HepG2 (cell line): ENCODE results near the gene C19orf38. TPM values are rescaled to one million over a fixed set of nuclear protein-coding genes. Genes with fewer than 3 reads are reported as not detected.
A peak's percentile ranks its signal among the peaks of the same experiment; 100 is the strongest.

Source experiments
- ATAC-seq: fragments of 200-7000 bp; cut with Tn5 transposase; 3 replicates; pipeline ENCODE4 v1.9.1; 2020; ENCODE audit warnings: mild to moderate bottlenecking, moderate library complexity
- BruUV-seq: library from RNA; stranded (reverse); fragments of 400-500 nt; replicated peaks from 2 replicates; lab custom pipeline; 2021; lab: Mats Ljungman, UMichigan
- CTCF ChIA-PET: fragments of 300-600 bp; formaldehyde crosslinking; extraction: SDS; loops from one replicate; lab custom pipeline; 2021; ENCODE audit warnings: low total read pairs, inconsistent platforms, low intra/inter-chr PET ratio; lab: Yijun Ruan, JAX
- POLR2A ChIA-PET: fragments of 350-600 bp; sonication (Branson Sonifier 250); formaldehyde crosslinking; loops from one replicate; lab custom pipeline; 2020; ENCODE audit warnings: antibody characterized with exemption, inconsistent platforms; lab: Yijun Ruan, JAX
- DNase-seq: peaks from one replicate; pipeline ENCODE4 v3.0.0-alpha.2; 2015; ENCODE audit warnings: low spot score
- FAIRE-seq: peaks from 3 replicates; lab custom pipeline; 2011; peaks lifted over from hg19 to GRCh38; lab: Jason Lieb, UNC
- H2AFZ ChIP-seq: one replicate; pipeline ENCODE4 v1.6.1; 2011; ENCODE audit warnings: low read length, inconsistent platforms
- H3K27ac ChIP-seq: fragments of 300-600 bp; 3 replicates; pipeline ENCODE4 v1.8.0; 2011; ENCODE audit warnings: mixed run types, mild to moderate bottlenecking, mixed read lengths, low read length, inconsistent platforms; ENCODE audit not compliant: insufficient read depth; ENCODE audit errors: extremely low read length
- H3K27me3 ChIP-seq, 2 experiments: fragments of 200-600 bp in 1 of 2; 2 replicates in 1 of 2; 3 replicates in 1 of 2; pipeline versions ENCODE4 v1.6.0 to v1.8.0; 2011; ENCODE audit warnings: low read length in 2 of 2, mild to moderate bottlenecking in 2 of 2, moderate library complexity in 2 of 2, inconsistent platforms in 1 of 2; ENCODE audit not compliant: insufficient read depth in 2 of 2, control insufficient read depth in 1 of 2
- H3K36me3 ChIP-seq, 2 experiments: fragments of 200-600 bp in 1 of 2; replicated peaks in 1 of 2; 2 replicates in 1 of 2; 3 replicates in 1 of 2; pipeline versions ENCODE4 v1.5.1 to v1.8.0; 2011; ENCODE audit warnings: low read length in 2 of 2, inconsistent platforms in 1 of 2; ENCODE audit not compliant: insufficient read depth in 2 of 2, control insufficient read depth in 1 of 2
- H3K4me1 ChIP-seq: 2 replicates; pipeline ENCODE4 v1.5.1; 2012; ENCODE audit warnings: low read length, inconsistent platforms; ENCODE audit not compliant: insufficient read depth
- H3K4me2 ChIP-seq: 2 replicates; pipeline ENCODE4 v1.6.0; 2011; ENCODE audit warnings: low read depth, low read length, inconsistent platforms
- H3K4me3 ChIP-seq, 3 experiments: fragments of 200-600 bp in 1 of 3; sonication (generic), shearing (Covaris generic) in 1 of 3; replicated peaks in 1 of 3; 2 replicates each; pipeline ENCODE4 v1.5.1; 2011 to 2016; ENCODE audit warnings: low read length in 3 of 3, inconsistent platforms in 2 of 3, low read depth in 2 of 3, mild to moderate bottlenecking in 2 of 3, control low read depth in 1 of 3, mixed read lengths in 1 of 3; ENCODE audit not compliant: insufficient read depth in 1 of 3
- H3K79me2 ChIP-seq: one replicate; pipeline ENCODE4 v1.6.1; 2011; ENCODE audit warnings: low read length, inconsistent platforms; ENCODE audit not compliant: insufficient read depth
- H3K9ac ChIP-seq: 2 replicates; pipeline ENCODE4 v1.6.0; 2011; ENCODE audit warnings: mild to moderate bottlenecking, low read depth, low read length, inconsistent platforms; ENCODE audit not compliant: insufficient read depth
- H3K9me3 ChIP-seq: 2 replicates; pipeline ENCODE4 v1.5.1; 2012; ENCODE audit warnings: mild to moderate bottlenecking, low read length
- H4K20me1 ChIP-seq: 2 replicates; pipeline ENCODE4 v1.6.0; 2011; ENCODE audit warnings: inconsistent platforms, mild to moderate bottlenecking, low read length, moderate library complexity; ENCODE audit not compliant: insufficient read depth
- ATM ChIP-seq: fragments of 450-650 bp; IDR thresholded peaks from 2 replicates; pipeline ENCODE4 v1.7.1; 2017; ENCODE audit warnings: mild to moderate bottlenecking, borderline replicate concordance
- HOXA5 ChIP-seq: sonication (generic); formaldehyde crosslinking; IDR thresholded peaks from 2 replicates; pipeline ENCODE4 v1.4.0; 2020; ENCODE audit warnings: missing genetic modification reagents
- MTA1 ChIP-seq: sonication (generic); formaldehyde crosslinking; IDR thresholded peaks from 2 replicates; pipeline ENCODE4 v1.4.0; 2020; ENCODE audit warnings: missing genetic modification reagents, mild to moderate bottlenecking, borderline replicate concordance
- TMF1 ChIP-seq: sonication (generic); formaldehyde crosslinking; IDR thresholded peaks from 2 replicates; pipeline ENCODE4 v1.8.1; 2022; ENCODE audit warnings: low read depth, missing genetic modification reagents
- ZMYM3 ChIP-seq: sonication (generic); formaldehyde crosslinking; IDR thresholded peaks from 2 replicates; pipeline ENCODE4 v1.5.1; 2020; ENCODE audit warnings: mild to moderate bottlenecking, missing genetic modification reagents
- ZNF121 ChIP-seq: sonication (generic); formaldehyde crosslinking; IDR thresholded peaks from 2 replicates; pipeline ENCODE4 v1.5.0; 2020; ENCODE audit warnings: mild to moderate bottlenecking, missing genetic modification reagents
- ZNF629 ChIP-seq: sonication (generic); formaldehyde crosslinking; conservative IDR thresholded peaks from 2 replicates; pipeline ENCODE4 v1.5.0; 2020; ENCODE audit warnings: missing genetic modification reagents
- WGBS: methylation state at CpG from one replicate; pipeline ENCODE4 v1.1.6; 2017; ENCODE audit warnings: low lambda C conversion rate; 5-methylcytosine and 5-hydroxymethylcytosine counted together
- in situ Hi-C: cut with HindIII; loops from 2 replicates; pipeline ENCODE4 v1.10.0; 2017; ENCODE audit warnings: low pct_unique_long_range_greater_than_20kb; ENCODE audit not compliant: extremely low pct_ligation_motif_present
- intact Hi-C: fragments of 100-400 bp; cut with micrococcal nuclease; formaldehyde crosslinking; loops from one replicate; pipeline ENCODE4 v1.10.0; 2022; ENCODE audit not compliant: unreplicated experiment
- polyA plus RNA-seq, 8 experiments: library from polyadenylated mRNA; depleted of rRNA in 3 of 8; stranded (reverse) in 7 of 8; unstranded in 1 of 8; fragments of >200 nt; fragmentation: Illumina TruSeq in 4 of 8; extraction: Trizol in 4 of 8; gene quantifications; 2 replicates each; pipeline versions ENCODE4 v1.2.1 to v1.2.3, GENCODE V29; 2011 to 2016; ENCODE audit warnings: low read depth in 4 of 8, missing spikeins in 1 of 8, mixed read lengths in 1 of 8; ENCODE audit not compliant: insufficient read depth in 1 of 8
- total RNA-seq, 5 experiments: library from RNA; depleted of rRNA; stranded (reverse); fragments of >200 nt; fragmentation: Illumina TruSeq; extraction: Trizol; gene quantifications; 2 replicates each; pipeline ENCODE4 v1.2.3, GENCODE V29; 2016; ENCODE audit warnings: low read depth in 1 of 5

C19orf38 gene
- total and polyA plus RNA-seq, 2 of the 13 experiments (the other 11 are each of a cell fraction or from before 2014, with no cell fraction given): 0.11 TPM; not detected in 1

GRCh38 chr19:10819124-10820060 lies 28.8 kb upstream of the C19orf38 start:
- Histone ChIP-seq H3K27ac (no peak overlapping the region), H4K20me1 (no peaks in the 10 kb centered on the region; the same call in 1 of the 2 replicates), H3K9me3 (no peaks in the 10 kb centered on the region), H3K36me3 (peaks cover 17 to 46% of the 10 kb centered on the region in 2 experiments; a peak in 4 of 5 replicates), H3K4me3 (no peak overlapping the region), H3K4me1 (no peaks in the 10 kb centered on the region), H3K27me3 (peaks cover 0 to 2% of the 10 kb centered on the region in 2 experiments; a peak in 1 of 5 replicates), H3K79me2 (no peaks in the 10 kb centered on the region), H3K9ac (no peak overlapping the region), H3K4me2 (no peak overlapping the region), H2AFZ (no peak overlapping the region)
- WGBS: 97% methylated on average over 26 of the region's 27 CpGs
- no peak for FAIRE-seq
- TF ChIP-seq HOXA5 (CRISPR knock-in tag) (no peak), ZNF629 (CRISPR knock-in tag) (peak; percentile 83), MTA1 (no peak), TMF1 (CRISPR knock-in tag) (no peak), ZNF121 (CRISPR knock-in tag) (0 out of 2 replicates have a peak, but pooled peaks have one; percentile 20), ZMYM3 (CRISPR knock-in tag) (0 out of 2 replicates have a peak, but pooled peaks have one; percentile 12), ATM (no peak)
- DNase-seq: no peak
- intact Hi-C loops (no loop called here), in situ Hi-C loops (no loop called here)
- ChIA-PET CTCF (interaction anchor here (1.0 kb wide), 1 partner anchor 49 kb away, joined by 3 read pairs; no protein-coding TSS in a partner anchor), POLR2A (no interaction called here)
- ATAC-seq: no peak
- BruUV-seq: no TSS peak
